ENCODE data around the gene CR1L. TPM values are rescaled to one million over a fixed set of nuclear protein-coding genes. Genes with fewer than 3 reads are reported as not detected.

CR1L gene
- total and polyA plus RNA-seq, 2 experiments from 2014 or later: 5.8 to 21.4 TPM

DNA sequence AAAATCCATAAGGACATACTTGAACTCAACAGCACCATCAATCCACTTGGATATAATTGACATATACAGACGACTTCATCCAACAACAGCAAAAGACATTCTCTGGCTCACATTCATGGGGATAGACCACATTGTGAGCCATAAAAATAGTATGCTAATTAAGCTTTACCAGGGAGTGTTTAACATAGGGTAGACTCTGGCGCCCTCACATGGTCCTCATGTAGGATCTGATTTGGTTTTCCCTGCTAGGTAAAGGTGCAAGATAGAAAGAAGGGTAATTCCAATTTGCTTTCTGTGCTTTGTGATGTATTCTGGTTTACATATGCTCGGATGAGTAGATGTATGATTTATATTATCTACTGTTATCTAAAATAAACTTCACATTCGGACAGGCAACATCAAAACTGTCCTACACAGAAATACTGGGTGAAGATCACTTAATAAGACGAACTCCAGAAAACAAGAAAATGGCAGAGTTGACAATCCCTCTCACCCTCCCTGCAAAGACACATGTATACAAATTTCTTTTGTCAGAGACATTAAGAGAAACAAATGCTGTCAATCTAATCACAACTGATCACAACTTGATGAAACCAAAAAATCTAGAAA lies 27.7 kb downstream of the CR1L start:
- H3K36me3 Mint-ChIP-seq (ENCODE audit: low read depth): peaks cover 10% of the 10 kb centered on the region
- H3K27me3 ChIP-seq (ENCODE audit: insufficient read depth): no peaks in the 10 kb centered on the region
- DNase-seq (ENCODE audit: low spot score) (peak; percentile 92), ATAC-seq (peak; percentile 85)
- peaks cover 18% of the 10 kb centered on the region; the same call in 2 of the 3 replicates for H3K4me1 Mint-ChIP-seq
- H3K36me3 ChIP-seq (ENCODE audit: insufficient read depth): no peaks in the 10 kb centered on the region
- TF ChIP-seq EZH2phosphoT487 (IDR thresholded peaks at IDR 0.05; ENCODE audit: unreplicated experiment): no peak
- TF ChIP-seq, protein P1, sequence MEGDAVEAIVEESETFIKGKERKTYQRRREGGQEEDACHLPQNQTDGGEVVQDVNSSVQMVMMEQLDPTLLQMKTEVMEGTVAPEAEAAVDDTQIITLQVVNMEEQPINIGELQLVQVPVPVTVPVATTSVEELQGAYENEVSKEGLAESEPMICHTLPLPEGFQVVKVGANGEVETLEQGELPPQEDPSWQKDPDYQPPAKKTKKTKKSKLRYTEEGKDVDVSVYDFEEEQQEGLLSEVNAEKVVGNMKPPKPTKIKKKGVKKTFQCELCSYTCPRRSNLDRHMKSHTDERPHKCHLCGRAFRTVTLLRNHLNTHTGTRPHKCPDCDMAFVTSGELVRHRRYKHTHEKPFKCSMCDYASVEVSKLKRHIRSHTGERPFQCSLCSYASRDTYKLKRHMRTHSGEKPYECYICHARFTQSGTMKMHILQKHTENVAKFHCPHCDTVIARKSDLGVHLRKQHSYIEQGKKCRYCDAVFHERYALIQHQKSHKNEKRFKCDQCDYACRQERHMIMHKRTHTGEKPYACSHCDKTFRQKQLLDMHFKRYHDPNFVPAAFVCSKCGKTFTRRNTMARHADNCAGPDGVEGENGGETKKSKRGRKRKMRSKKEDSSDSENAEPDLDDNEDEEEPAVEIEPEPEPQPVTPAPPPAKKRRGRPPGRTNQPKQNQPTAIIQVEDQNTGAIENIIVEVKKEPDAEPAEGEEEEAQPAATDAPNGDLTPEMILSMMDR (conservative IDR thresholded peaks at IDR 0.05; ENCODE audit: low read depth in 2 of 2): peak; percentile 89 to 99
- no peak overlapping the region for H3K4me3 ChIP-seq
- peaks cover 16% of the 10 kb centered on the region for H3K4me1 ChIP-seq (ENCODE audit: insufficient read depth)
- peaks cover 5% of the 10 kb centered on the region for H3K27me3 Mint-ChIP-seq (ENCODE audit: insufficient read depth, low read depth, poor library complexity)
- H3K9me3 Mint-ChIP-seq: peaks cover 14% of the 10 kb centered on the region; the same call in 2 of the 3 replicates
- H2AFZ ChIP-seq: no peak overlapping the region
- H3K27ac ChIP-seq (ENCODE audit: low read depth): no peak overlapping the region
- no peaks in the 10 kb centered on the region for H3F3A ChIP-seq (replicated peaks; ENCODE audit: low read depth)
- no peak overlapping the region for H3K4me3 Mint-ChIP-seq
- no peaks in the 10 kb centered on the region for H4K20me1 ChIP-seq (replicated peaks; ENCODE audit: insufficient read depth)
- H3K9me2 ChIP-seq (ENCODE audit: insufficient read depth): no peaks in the 10 kb centered on the region
- H3K79me2 ChIP-seq (replicated peaks; ENCODE audit: insufficient read depth): no peaks in the 10 kb centered on the region
- no peak overlapping the region for H3K4me2 ChIP-seq
- H3K27ac Mint-ChIP-seq: no peak overlapping the region

DNA sequence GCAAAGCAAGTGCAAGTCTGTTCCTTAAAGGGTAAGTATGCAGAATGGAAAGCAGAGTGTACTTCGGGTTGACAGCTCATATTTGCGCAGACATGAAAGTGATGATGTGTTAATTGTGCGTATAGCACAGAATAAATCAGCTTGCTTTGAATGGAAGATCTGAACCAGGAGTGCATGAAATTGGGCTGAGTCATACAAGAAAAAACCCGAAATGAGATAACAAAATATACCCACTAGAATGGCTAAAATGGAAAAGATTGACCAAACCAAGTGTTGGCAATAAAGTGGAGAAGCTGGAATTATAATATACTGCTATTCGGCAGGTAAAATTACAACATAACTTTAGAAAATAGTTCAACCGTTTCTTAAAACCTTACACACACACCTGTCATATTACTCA lies 28.5 kb downstream of the CR1L start:
- no peak overlapping the region for H3K4me2 ChIP-seq
- no peaks in the 10 kb centered on the region for H3F3A ChIP-seq (replicated peaks; ENCODE audit: low read depth)
- no peaks in the 10 kb centered on the region for H3K27me3 ChIP-seq (ENCODE audit: insufficient read depth)
- no peak overlapping the region for H2AFZ ChIP-seq
- no peaks in the 10 kb centered on the region for H3K36me3 ChIP-seq (ENCODE audit: insufficient read depth)
- Mint-ChIP-seq H3K4me1 (peaks cover 18% of the 10 kb centered on the region; the same call in 2 of the 3 replicates), H3K4me3 (no peak overlapping the region), H3K9me3 (peaks cover 14% of the 10 kb centered on the region; the same call in 2 of the 3 replicates), H3K36me3 (ENCODE audit: low read depth) (peaks cover 14% of the 10 kb centered on the region), H3K27me3 (ENCODE audit: insufficient read depth, low read depth, poor library complexity) (peaks cover 5% of the 10 kb centered on the region), H3K27ac (0 out of 2 replicates have a peak overlapping the region, but pooled peaks have one; percentile 61)
- no peaks in the 10 kb centered on the region for H3K79me2 ChIP-seq (replicated peaks; ENCODE audit: insufficient read depth)
- H3K4me1 ChIP-seq (ENCODE audit: insufficient read depth): peaks cover 16% of the 10 kb centered on the region
- no peaks in the 10 kb centered on the region for H3K9me2 ChIP-seq (ENCODE audit: insufficient read depth)
- H3K27ac ChIP-seq (ENCODE audit: low read depth): no peak overlapping the region
- ATAC-seq (no peak), DNase-seq (ENCODE audit: low spot score) (no peak)
- H3K4me3 ChIP-seq: no peak overlapping the region
- H4K20me1 ChIP-seq (replicated peaks; ENCODE audit: insufficient read depth): no peaks in the 10 kb centered on the region
- TF ChIP-seq, protein P1 (conservative IDR thresholded peaks at IDR 0.05; ENCODE audit: low read depth in 2 of 2): no peak
- TF ChIP-seq, protein P2, sequence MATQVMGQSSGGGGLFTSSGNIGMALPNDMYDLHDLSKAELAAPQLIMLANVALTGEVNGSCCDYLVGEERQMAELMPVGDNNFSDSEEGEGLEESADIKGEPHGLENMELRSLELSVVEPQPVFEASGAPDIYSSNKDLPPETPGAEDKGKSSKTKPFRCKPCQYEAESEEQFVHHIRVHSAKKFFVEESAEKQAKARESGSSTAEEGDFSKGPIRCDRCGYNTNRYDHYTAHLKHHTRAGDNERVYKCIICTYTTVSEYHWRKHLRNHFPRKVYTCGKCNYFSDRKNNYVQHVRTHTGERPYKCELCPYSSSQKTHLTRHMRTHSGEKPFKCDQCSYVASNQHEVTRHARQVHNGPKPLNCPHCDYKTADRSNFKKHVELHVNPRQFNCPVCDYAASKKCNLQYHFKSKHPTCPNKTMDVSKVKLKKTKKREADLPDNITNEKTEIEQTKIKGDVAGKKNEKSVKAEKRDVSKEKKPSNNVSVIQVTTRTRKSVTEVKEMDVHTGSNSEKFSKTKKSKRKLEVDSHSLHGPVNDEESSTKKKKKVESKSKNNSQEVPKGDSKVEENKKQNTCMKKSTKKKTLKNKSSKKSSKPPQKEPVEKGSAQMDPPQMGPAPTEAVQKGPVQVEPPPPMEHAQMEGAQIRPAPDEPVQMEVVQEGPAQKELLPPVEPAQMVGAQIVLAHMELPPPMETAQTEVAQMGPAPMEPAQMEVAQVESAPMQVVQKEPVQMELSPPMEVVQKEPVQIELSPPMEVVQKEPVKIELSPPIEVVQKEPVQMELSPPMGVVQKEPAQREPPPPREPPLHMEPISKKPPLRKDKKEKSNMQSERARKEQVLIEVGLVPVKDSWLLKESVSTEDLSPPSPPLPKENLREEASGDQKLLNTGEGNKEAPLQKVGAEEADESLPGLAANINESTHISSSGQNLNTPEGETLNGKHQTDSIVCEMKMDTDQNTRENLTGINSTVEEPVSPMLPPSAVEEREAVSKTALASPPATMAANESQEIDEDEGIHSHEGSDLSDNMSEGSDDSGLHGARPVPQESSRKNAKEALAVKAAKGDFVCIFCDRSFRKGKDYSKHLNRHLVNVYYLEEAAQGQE (IDR thresholded peaks at IDR 0.05; ENCODE audit: unreplicated experiment): no peak
- TF ChIP-seq, protein P3, sequence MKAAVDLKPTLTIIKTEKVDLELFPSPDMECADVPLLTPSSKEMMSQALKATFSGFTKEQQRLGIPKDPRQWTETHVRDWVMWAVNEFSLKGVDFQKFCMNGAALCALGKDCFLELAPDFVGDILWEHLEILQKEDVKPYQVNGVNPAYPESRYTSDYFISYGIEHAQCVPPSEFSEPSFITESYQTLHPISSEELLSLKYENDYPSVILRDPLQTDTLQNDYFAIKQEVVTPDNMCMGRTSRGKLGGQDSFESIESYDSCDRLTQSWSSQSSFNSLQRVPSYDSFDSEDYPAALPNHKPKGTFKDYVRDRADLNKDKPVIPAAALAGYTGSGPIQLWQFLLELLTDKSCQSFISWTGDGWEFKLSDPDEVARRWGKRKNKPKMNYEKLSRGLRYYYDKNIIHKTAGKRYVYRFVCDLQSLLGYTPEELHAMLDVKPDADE (IDR thresholded peaks at IDR 0.05): no peak
- no peak for TF ChIP-seq NANOG (IDR thresholded peaks at IDR 0.05; ENCODE audit: borderline replicate concordance)
- TF ChIP-seq ZNF114 (CRISPR knock-in tag; IDR thresholded peaks at IDR 0.05): no peak
- no peak for TF ChIP-seq EZH2 (IDR thresholded peaks at IDR 0.05; ENCODE audit: low read depth, unreplicated experiment)
- TF ChIP-seq STAT1 (IDR thresholded peaks at IDR 0.05; ENCODE audit: unreplicated experiment): no peak
- TF ChIP-seq POLR2AphosphoS5 (IDR thresholded peaks at IDR 0.05; ENCODE audit: low read depth): no peak
- TF ChIP-seq EZH2phosphoT487 (IDR thresholded peaks at IDR 0.05; ENCODE audit: unreplicated experiment): no peak
- TF ChIP-seq CREB1 (CRISPR knock-in tag; IDR thresholded peaks at IDR 0.05; ENCODE audit: low read depth): no peak
